Heart left ventricle (tissue), 16 donors: ENCODE results near the gene MEST. TPM values are rescaled to one million over a fixed set of nuclear protein-coding genes. Genes with fewer than 3 reads are reported as not detected.

Experiments
- ATAC-seq, 4 donors: fragments of 200-7000 bp; cut with Tn5 transposase; one replicate each; pipeline ENCODE4 v1.9.1; 2020 to 2022; ENCODE audit warnings: moderate library complexity in 4 of 4, mild to moderate bottlenecking in 3 of 4, moderate number of reproducible peaks in 1 of 4
- DNase-seq, 5 donors: peaks; one replicate each; pipeline ENCODE4 v3.0.0-alpha.2; 2020
- H3K27ac ChIP-seq, 12 donors: fragments of 200-600 bp; sonication (generic) in 4 of 12; one replicate each; pipeline versions ENCODE4 v1.5.0 to v1.8.0; 2016 to 2022; ENCODE audit warnings: mild to moderate bottlenecking in 2 of 12
- H3K27me3 ChIP-seq, 9 donors: fragments of 200-600 bp; sonication (generic) in 2 of 9; one replicate each; pipeline versions ENCODE4 v1.5.1 to v1.8.0; 2016 to 2022; ENCODE audit warnings: mild to moderate bottlenecking in 3 of 9
- H3K36me3 ChIP-seq, 9 donors: fragments of 200-600 bp; sonication (generic) in 2 of 9; one replicate each; pipeline versions ENCODE4 v1.5.0 to v1.8.0; 2018 to 2022; ENCODE audit warnings: mild to moderate bottlenecking in 2 of 9
- H3K4me1 ChIP-seq, 12 donors: fragments of 200-600 bp; sonication (generic) in 4 of 12; one replicate each; pipeline versions ENCODE4 v1.5.0 to v1.8.0; 2016 to 2022; ENCODE audit warnings: mild to moderate bottlenecking in 3 of 12
- H3K4me3 ChIP-seq, 12 donors: fragments of 200-600 bp; sonication (generic) in 4 of 12; one replicate each; pipeline versions ENCODE4 v1.5.0 to v1.8.0; 2017 to 2022; ENCODE audit warnings: mild to moderate bottlenecking in 9 of 12, moderate library complexity in 4 of 12
- H3K9me3 ChIP-seq, 12 donors: fragments of 200-600 bp; sonication (generic) in 4 of 12; one replicate each; pipeline versions ENCODE4 v1.5.0 to v1.8.0; 2016 to 2022; ENCODE audit warnings: mild to moderate bottlenecking in 1 of 12
- CTCF ChIP-seq, 12 donors: fragments of 200-600 bp; sonication (generic) in 4 of 12; IDR thresholded peaks; one replicate each; pipeline versions ENCODE4 v1.5.0 to v1.8.0; 2018 to 2022; ENCODE audit warnings: antibody characterized with exemption in 12 of 12, mild to moderate bottlenecking in 5 of 12
- POLR2A ChIP-seq, 2 donors: fragments of 450-650 bp; IDR thresholded peaks; one replicate each; pipeline ENCODE4 v1.6.1; 2017; ENCODE audit warnings: antibody characterized with exemption in 2 of 2, mild to moderate bottlenecking in 2 of 2, moderate library complexity in 2 of 2
- WGBS, 4 donors: extraction: QIAGEN DNeasy Blood & Tissue Kit in 2 of 4; methylation state at CpG; one replicate each; pipeline versions ENCODE4 v1.1.5 to v1.1.7; 2013 to 2018; 5-methylcytosine and 5-hydroxymethylcytosine counted together
- intact Hi-C, 10 donors: fragments of 100-400 bp; cut with DNase I; formaldehyde crosslinking; loops; one replicate each; pipeline versions ENCODE4 v1.11.1 to v1.14.2; 2022
- long read RNA-seq, 3 donors: library from polyadenylated mRNA; unstranded; transcript quantifications; one replicate each; pipeline ENCODE4 v2.0.0, GENCODE V29; 2020 to 2021
- polyA plus RNA-seq, 2 donors: library from polyadenylated mRNA; stranded (reverse); fragments of 200-250 nt; gene quantifications; one replicate each; pipeline ENCODE4 v1.2.3, GENCODE V29; 2013
- total RNA-seq, 9 donors: library from RNA; depleted of rRNA in 2 of 9; stranded (reverse); fragments of >200 nt in 2 of 9; fragmentation: NEBNext Ultra II Directional in 3 of 9; extraction: Animal tissue kit (Norgen Biotek cat#: 25700) in 3 of 9; gene quantifications; one replicate each; pipeline versions ENCODE4 v1.1.0 to v1.2.4, GENCODE V29; 2016 to 2023
- donor health status: ischemic (EF 13 %, LVEDD 7.1; RV severe dilation, severe dysfunction).
- donor health status: healthy with polysubstance abuse.
- donor health status: DM: no; HTN: yes; CAD: no.
- donor health status: DM: no; HTN: no; CAD: no.
- donor health status: ischemic (EF 25% LVEDD 6.9; RV normal size, moderate dysfunction).
- donor health status: ischemic (EF 25% LVEDD 5.7; RV mildly dilated, moderate dysfunction).
- donor health status: healthy.
- donor health status: DM: yes; HTN: yes; CAD: no.
- donor health status: ischemic (EF 35%, LVEDD 5.7; RV mildly dilated, moderate dysfunction).
- donor health status: nonischemic (EF 11% LVEDD 7.7; RV severe dilation, severe dysfunction).
- donor health status: DM: yes; HTN: yes; CAD: no.
- donor health status: PGD.
- donor health status: ischemic (EF 29% LVEDD 5.4; RV normal size, mild dysfunction).
- donor health status: nonischemic (EF 23%, LVEDD 6.1; RV moderate dilation, normal function).

MEST gene, protein sequence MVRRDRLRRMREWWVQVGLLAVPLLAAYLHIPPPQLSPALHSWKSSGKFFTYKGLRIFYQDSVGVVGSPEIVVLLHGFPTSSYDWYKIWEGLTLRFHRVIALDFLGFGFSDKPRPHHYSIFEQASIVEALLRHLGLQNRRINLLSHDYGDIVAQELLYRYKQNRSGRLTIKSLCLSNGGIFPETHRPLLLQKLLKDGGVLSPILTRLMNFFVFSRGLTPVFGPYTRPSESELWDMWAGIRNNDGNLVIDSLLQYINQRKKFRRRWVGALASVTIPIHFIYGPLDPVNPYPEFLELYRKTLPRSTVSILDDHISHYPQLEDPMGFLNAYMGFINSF
- 10 to 100 TPM in 2 of 9 donors, 1 to 10 TPM in 6, under 1 TPM in 1; 0.79 to 46.0 (median 5.3) TPM for total RNA-seq
- 1 to 10 TPM; 2.3 to 4.2 TPM for polyA plus RNA-seq
- long read RNA-seq, donor 1 = 0 reads
- long read RNA-seq, donor 2, partial matches to known transcripts = 0 of 1 reads
- long read RNA-seq, donor 2, other reads (novel, unspliced or antisense) = 1 of 1 reads
- long read RNA-seq, donor 3, partial matches to known transcripts = 1 of 2 reads
- long read RNA-seq, donor 3, other reads (novel, unspliced or antisense) = 0 of 2 reads

DNA sequence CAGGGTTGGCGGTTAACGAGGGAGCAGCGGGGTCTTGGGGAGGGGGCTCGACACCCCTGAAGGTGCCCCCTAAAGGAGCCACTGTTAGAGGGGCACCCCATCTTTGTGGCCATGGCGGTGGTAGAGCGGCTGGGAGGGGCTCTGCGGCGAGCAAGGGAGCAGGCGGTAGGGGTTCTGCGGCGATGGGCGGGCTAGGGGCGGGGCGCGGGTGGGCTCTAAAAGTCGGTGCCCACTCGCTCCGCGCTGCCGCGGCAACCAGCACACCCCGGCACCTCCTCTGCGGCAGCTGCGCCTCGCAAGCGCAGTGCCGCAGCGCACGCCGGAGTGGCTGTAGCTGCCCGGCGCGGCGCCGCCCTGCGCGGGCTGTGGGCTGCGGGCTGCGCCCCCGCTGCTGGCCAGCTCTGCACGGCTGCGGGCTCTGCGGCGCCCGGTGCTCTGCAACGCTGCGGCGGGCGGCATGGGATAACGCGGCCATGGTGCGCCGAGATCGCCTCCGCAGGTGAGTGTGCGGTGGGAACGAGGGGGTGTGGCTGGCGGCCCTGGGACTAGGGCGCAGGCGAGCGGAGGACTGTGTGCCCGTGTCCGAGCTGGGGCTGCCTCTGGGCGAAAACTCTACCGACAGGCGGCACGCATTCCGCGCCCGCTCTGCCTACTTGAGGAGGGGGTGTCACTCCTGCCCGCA, at the start of gene MEST:
Gene MEST (plus strand): TSS at position 245 of the 682 bp plus-strand sequence. CDS start 229 bp downstream, at position 474.
- ATAC-seq (peak in 3 of 4 donors; percentile 35 to 53 (median 35)), DNase-seq (peak in 3 of 5 donors; percentile 24 to 65 (median 25))
- no peaks in the 10 kb centered on the region for H3K9me3 ChIP-seq
- H3K27ac ChIP-seq = peak within 1 kb of the TSS in 1 of 12 donors; percentile 24
- intact Hi-C loops = loop anchor here in 5 of 10 donors (2.0 to 10.0 kb wide), 5 partner anchors 173 to 231 kb away; partner anchors contain the start of genes COPG2 (in 1 of the 5) and TSGA13 (in 1 of the 5)
- no peaks in the 10 kb centered on the region for H3K36me3 ChIP-seq
- no peak for TF ChIP-seq POLR2A (IDR thresholded peaks at IDR 0.05)
- TF ChIP-seq CTCF (IDR thresholded peaks at IDR 0.05) = no peak
- peaks cover 0 to 26% (median 5%) of the 10 kb centered on the region in 12 donors for H3K4me1 ChIP-seq
- peaks cover 0 to 36% (median 0%) of the 10 kb centered on the region in 9 donors for H3K27me3 ChIP-seq
- 51 to 64% (median 56%) methylated on average over 37 to 71 of the region's 71 CpGs for WGBS, 4 donors
- peak within 1 kb of the TSS in 11 of 12 donors; percentile 17 to 63 (median 53) for H3K4me3 ChIP-seq

GRCh38 chr7:130442601-130443000, 49.3 kb upstream of the MEST start:
- DNase-seq = no peak
- ATAC-seq = no peak
- H3K4me1 ChIP-seq = peaks cover 0 to 18% (median 9%) of the 10 kb centered on the region in 12 donors
- intact Hi-C loops = loop anchor here in 2 of 10 donors (5.0 kb wide), 3 partner anchors 165 to 370 kb away; partner anchors contain the start of genes KLHDC10 (in 1 of the 2), SSMEM1 (in 1 of the 2) and TMEM209 (in 1 of the 2)
- peaks cover 0 to 1% (median 0%) of the 10 kb centered on the region in 12 donors for H3K9me3 ChIP-seq
- H3K4me3 ChIP-seq = no peak overlapping the region
- WGBS, 4 donors = 80 to 86% (median 84%) methylated on average over 7 of the region's 7 CpGs
- no peak for TF ChIP-seq CTCF (IDR thresholded peaks at IDR 0.05)
- TF ChIP-seq POLR2A (IDR thresholded peaks at IDR 0.05) = no peak
- H3K27me3 ChIP-seq = no peaks in the 10 kb centered on the region
- no peaks in the 10 kb centered on the region for H3K36me3 ChIP-seq
- H3K27ac ChIP-seq = no peak overlapping the region

DNA sequence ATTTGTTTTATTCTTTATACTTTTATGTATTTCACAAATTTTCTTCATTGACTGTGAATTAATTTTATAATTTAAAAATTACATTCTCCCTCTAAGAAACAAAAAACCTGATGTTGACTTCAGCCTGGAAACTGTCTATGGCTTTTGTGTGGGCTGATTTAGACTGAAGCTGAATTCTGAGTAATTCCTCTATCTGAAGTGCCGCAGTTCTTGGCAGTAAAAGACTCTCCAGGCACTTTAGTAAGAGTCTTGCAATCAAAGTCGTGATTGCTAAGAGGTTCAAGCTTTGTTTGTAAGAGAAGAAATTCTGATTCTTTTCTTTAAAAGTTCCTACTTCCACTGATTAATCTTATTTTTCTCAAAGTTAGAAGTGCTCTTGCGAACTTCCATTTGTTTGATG, 47.7 kb upstream of the MEST start:
- Histone ChIP-seq H3K27me3 (no peaks in the 10 kb centered on the region), H3K4me3 (no peak overlapping the region), H3K9me3 (peaks cover 0 to 12% (median 0%) of the 10 kb centered on the region in 12 donors), H3K4me1 (peaks cover 0 to 18% (median 9%) of the 10 kb centered on the region in 12 donors), H3K27ac (peak overlapping the region in 1 of 12 donors; percentile 53), H3K36me3 (no peaks in the 10 kb centered on the region)
- WGBS, 4 donors = 56 to 62% (median 60%) methylated on average over 3 of the region's 3 CpGs
- TF ChIP-seq CTCF (IDR thresholded peaks at IDR 0.05) = no peak
- no peak for TF ChIP-seq POLR2A (IDR thresholded peaks at IDR 0.05)
- ATAC-seq (no peak), DNase-seq (no peak)
- intact Hi-C loops = loop anchor here in 2 of 10 donors (5.0 kb wide), 3 partner anchors 167 to 372 kb away; partner anchors contain the start of genes KLHDC10 (in 1 of the 2), SSMEM1 (in 1 of the 2) and TMEM209 (in 1 of the 2)
